HCT116 (cell line): ENCODE data around the gene ZNF541.
"Not testable (repeated sequence)": the region's sequence is repeated elsewhere in the genome, so short reads cannot be mapped to it uniquely, and the experiment has no call there.

ENCODE experiments used
- ATF3 ChIP-seq: IDR thresholded peaks from 2 replicates; pipeline ENCODE4 v1.6.1; 2012
- CEBPB ChIP-seq: IDR thresholded peaks from 2 replicates; pipeline ENCODE4 v1.6.1; 2012; ENCODE audit warnings: low read depth
- CTCF ChIP-seq, 3 experiments: fragments of 200-600 bp in 1 of 3; sonication (generic) in 1 of 3; IDR thresholded peaks in 2 of 3; conservative IDR thresholded peaks in 1 of 3; 2 replicates each; pipeline ENCODE4 v1.5.1; 2012 to 2017; ENCODE audit warnings: low read depth in 2 of 3, low read length in 2 of 3, antibody characterized with exemption in 1 of 3, borderline replicate concordance in 1 of 3, control low read depth in 1 of 3, mild to moderate bottlenecking in 1 of 3, mixed read lengths in 1 of 3, mixed run types in 1 of 3, moderate library complexity in 1 of 3; ENCODE audit not compliant: insufficient read depth in 1 of 3
- EZH2 ChIP-seq: fragments of 200-600 bp; sonication (generic); IDR thresholded peaks from 2 replicates; pipeline ENCODE4 v1.6.1; 2017; ENCODE audit warnings: antibody characterized with exemption, mixed run types
- EZH2phosphoT487 ChIP-seq: fragments of 200-600 bp; IDR thresholded peaks from 2 replicates; pipeline ENCODE4 v1.6.1; 2018; ENCODE audit warnings: antibody characterized with exemption, borderline replicate concordance
- FOSL1 ChIP-seq: IDR thresholded peaks from 2 replicates; pipeline ENCODE4 v1.6.1; 2012; ENCODE audit warnings: low read depth
- POLR2A ChIP-seq: IDR thresholded peaks from 2 replicates; pipeline ENCODE4 v1.7.0; 2011; ENCODE audit warnings: borderline replicate concordance; ENCODE audit not compliant: insufficient read depth, insufficient read length; ENCODE audit errors: extremely low read depth
- SP1 ChIP-seq: IDR thresholded peaks from 2 replicates; pipeline ENCODE4 v1.6.1; 2012; ENCODE audit warnings: low read depth
- TCF7L2 ChIP-seq: IDR thresholded peaks from 2 replicates; pipeline ENCODE4 v1.7.0; 2011; ENCODE audit warnings: borderline replicate concordance, inconsistent platforms; ENCODE audit not compliant: insufficient read depth, insufficient read length; ENCODE audit errors: extremely low read depth

GRCh38 chr19:47583161-47583560, 10.2 kb upstream of the ZNF541 start:
- not testable (repeated sequence) for TF ChIP-seq FOSL1; CTCF (IDR thresholded peaks at IDR 0.05 in 2 of 3, conservative IDR thresholded peaks at IDR 0.05 in 1 of 3; ENCODE audit: borderline replicate concordance in 1 of 3, insufficient read depth in 1 of 3, low read depth in 2 of 3, low read length in 2 of 3); POLR2A; EZH2; EZH2phosphoT487; CEBPB; ATF3; TCF7L2; SP1
